Adipocyte (in vitro differentiated cells): Measurements from ENCODE around the gene CPED1.
A peak's percentile ranks its signal among the peaks of the same experiment; 100 is the strongest.
"Not testable (repeated sequence)": the region's sequence is repeated elsewhere in the genome, so short reads cannot be mapped to it uniquely, and the experiment has no call there.

Source experiments
- DNase-seq: peaks from one replicate; pipeline ENCODE4 v3.0.0-alpha.2; 2015; ENCODE audit warnings: low read depth
- H3K27me3 ChIP-seq: replicated peaks from 2 replicates; pipeline ENCODE4 v1.7.0; 2013; ENCODE audit warnings: mild to moderate bottlenecking, low read length, moderate library complexity; ENCODE audit not compliant: control insufficient read depth, insufficient read depth
- H3K36me3 ChIP-seq: 2 replicates; pipeline ENCODE4 v1.7.0; 2013; ENCODE audit warnings: low read length, mild to moderate bottlenecking, moderate library complexity; ENCODE audit not compliant: control insufficient read depth, insufficient read depth, severe bottlenecking
- H3K4me1 ChIP-seq: 2 replicates; pipeline ENCODE4 v1.7.0; 2013; ENCODE audit warnings: mild to moderate bottlenecking, low read length, moderate library complexity; ENCODE audit not compliant: control insufficient read depth, insufficient read depth
- H3K4me3 ChIP-seq: 2 replicates; pipeline ENCODE4 v1.7.0; 2013; ENCODE audit warnings: mild to moderate bottlenecking, low read length, moderate library complexity
- H3K9ac ChIP-seq: 2 replicates; pipeline ENCODE4 v1.7.0; 2013; ENCODE audit warnings: mild to moderate bottlenecking, low read length, moderate library complexity
- H3K9me3 ChIP-seq: 2 replicates; pipeline ENCODE4 v1.7.0; 2013; ENCODE audit warnings: mild to moderate bottlenecking, low read length, moderate library complexity; ENCODE audit not compliant: control insufficient read depth

CPED1 gene

DNA sequence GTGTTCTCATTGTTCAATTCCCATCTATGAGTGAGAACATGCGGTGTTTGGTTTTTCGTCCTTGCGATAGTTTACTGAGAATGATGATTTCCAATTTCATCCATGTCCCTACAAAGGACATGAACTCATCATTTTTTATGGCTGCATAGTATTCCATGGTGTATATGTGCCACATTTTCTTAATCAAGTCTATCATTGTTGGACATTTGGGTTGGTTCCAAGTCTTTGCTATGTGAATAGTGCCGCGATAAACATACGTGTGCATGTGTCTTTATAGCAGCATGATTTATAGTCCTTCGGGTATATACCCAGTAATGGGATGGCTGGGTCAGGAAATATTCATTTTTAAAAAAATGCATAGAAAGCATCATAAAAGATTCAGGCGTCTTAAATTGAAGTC lies 4.9 kb upstream of the CPED1 start:
- H3K9ac ChIP-seq, H3K27me3 ChIP-seq, H3K36me3 ChIP-seq, H3K9me3 ChIP-seq, H3K4me3 ChIP-seq, DNase-seq: not testable (repeated sequence)
- peaks cover 23% of the 10 kb centered on the region for H3K4me1 ChIP-seq

DNA sequence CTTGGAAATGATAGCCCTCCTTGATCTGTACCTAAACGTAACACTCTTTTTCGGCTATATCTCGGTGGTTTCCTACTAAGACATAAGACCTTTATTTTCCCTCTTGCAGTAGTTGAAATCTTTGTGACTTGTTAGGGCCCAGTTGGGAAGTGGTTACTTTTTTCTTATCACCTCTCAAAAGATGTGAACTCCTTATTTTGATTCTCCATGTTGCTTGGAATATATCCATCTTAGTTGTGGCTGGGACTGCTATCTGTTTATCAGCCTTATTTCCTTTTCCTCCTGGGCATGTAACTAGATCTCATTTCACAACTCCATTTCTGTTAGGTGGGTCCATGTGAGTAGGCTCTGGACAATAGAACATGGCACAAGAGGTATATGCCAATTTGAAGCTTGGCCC lies 4.1 kb upstream of the CPED1 start:
- Histone ChIP-seq H3K4me1 (peaks cover 23% of the 10 kb centered on the region), H3K36me3 (no peaks in the 10 kb centered on the region), H3K9me3 (no peaks in the 10 kb centered on the region), H3K9ac (no peak overlapping the region), H3K27me3 (no peaks in the 10 kb centered on the region), H3K4me3 (no peak overlapping the region)
- DNase-seq = no peak

DNA sequence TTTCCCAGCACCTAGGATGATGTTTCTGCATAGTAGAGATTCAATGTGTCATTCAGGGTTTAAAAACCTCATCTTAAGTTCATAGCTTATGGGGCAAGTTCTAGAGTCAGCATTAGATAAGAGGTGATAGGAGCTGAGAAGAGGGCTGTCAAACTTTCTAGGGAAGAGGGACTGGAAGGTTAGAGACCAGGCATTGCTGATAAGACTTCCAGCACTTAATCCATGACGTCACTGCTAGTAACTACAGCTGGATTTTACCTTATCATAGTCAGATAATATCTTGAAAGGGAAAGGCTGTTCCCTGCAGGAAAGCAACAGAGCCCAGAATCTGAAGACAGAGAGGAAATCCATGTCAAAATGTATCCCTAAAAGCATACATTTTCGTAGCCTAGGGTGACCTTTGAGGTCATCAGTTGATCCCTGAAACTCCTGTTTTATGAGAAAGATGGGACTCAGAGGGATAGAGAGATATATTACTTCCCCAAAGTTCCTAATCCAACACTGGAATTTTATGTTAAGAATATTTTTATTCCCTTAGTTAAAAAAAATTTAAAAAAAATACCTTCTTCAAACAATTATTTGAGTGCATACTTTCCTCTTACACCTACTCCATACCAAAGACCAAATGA lies 3.3 kb upstream of the CPED1 start:
- no peaks in the 10 kb centered on the region for H3K9me3 ChIP-seq
- no peaks in the 10 kb centered on the region for H3K27me3 ChIP-seq
- no peaks in the 10 kb centered on the region for H3K36me3 ChIP-seq
- H3K4me1 ChIP-seq = peaks cover 18% of the 10 kb centered on the region
- H3K4me3 ChIP-seq = no peak overlapping the region
- H3K9ac ChIP-seq = no peak overlapping the region
- DNase-seq = no peak

DNA sequence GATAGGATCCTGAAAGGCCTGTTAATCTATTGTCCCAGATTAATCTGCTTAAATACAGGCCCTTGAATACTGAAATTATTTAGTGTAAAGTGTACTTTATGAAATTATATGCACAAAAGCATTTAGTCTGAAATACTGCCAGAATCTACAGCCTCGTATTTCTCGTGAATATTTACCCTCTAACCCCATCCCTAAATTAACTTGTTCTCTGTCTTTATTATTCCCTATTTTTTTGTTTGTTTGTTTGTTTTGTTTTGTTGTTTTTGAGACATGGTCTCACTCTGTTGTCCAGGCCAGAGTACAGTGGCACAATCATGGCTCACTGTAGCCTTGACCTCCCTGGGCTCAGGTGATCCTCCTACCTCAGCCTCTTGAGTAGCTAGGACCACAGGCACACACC lies 2.7 kb upstream of the CPED1 start:
- no peak overlapping the region for H3K4me3 ChIP-seq

DNA sequence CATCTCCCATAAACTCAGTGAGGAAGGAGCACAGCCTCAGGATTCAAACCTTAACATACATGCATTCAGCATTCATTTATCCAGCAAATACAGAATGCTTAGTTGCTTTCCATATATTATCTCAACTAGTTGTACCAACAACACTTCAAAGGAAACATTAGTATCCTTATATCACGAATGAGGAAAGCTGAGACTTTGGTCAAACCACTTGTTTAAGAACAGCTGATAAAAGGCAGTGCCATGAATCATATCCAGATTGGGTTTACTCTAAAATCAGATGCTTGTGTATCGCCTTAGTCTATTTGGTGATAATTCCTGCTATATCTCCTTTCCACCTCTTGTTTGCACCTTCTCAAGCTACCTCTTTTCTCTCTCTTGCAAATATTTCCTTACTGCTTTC lies 1.9 kb upstream of the CPED1 start:
- no peaks in the 10 kb centered on the region for H3K36me3 ChIP-seq
- no peaks in the 10 kb centered on the region for H3K9me3 ChIP-seq
- DNase-seq = no peak
- H3K9ac ChIP-seq = no peak overlapping the region
- peaks cover 23% of the 10 kb centered on the region for H3K4me1 ChIP-seq
- H3K27me3 ChIP-seq = no peaks in the 10 kb centered on the region
- H3K4me3 ChIP-seq = no peak overlapping the region

More for the DNA sequence above, 2.7 kb upstream of the CPED1 start:
- Histone ChIP-seq H3K9me3 (no peaks in the 10 kb centered on the region), H3K4me1 (peaks cover 23% of the 10 kb centered on the region), H3K9ac (no peak overlapping the region), H3K27me3 (no peaks in the 10 kb centered on the region), H3K36me3 (no peaks in the 10 kb centered on the region)
- no peak for DNase-seq

DNA sequence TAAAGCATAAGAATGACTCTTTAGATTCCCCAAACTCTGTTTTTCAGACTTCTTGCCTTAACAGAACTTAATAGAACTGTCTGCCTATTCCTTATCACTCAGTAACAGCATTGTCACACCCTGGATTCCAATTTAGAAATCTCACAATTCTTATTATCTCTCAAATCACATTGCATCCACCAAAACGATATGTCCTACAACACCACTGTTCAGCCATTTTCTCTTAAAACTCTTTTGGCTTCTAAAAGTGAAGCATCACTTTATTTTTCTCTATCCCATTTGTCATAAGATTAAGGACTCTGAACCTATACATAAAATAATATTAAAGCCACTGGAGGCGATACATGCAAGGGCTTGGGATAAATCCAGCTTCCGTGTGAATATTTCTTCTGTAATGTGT lies 1.2 kb upstream of the CPED1 start:
- Histone ChIP-seq H3K9me3 (no peaks in the 10 kb centered on the region), H3K4me1 (peaks cover 24% of the 10 kb centered on the region), H3K9ac (peak overlapping the region; percentile 96), H3K27me3 (no peaks in the 10 kb centered on the region), H3K36me3 (no peaks in the 10 kb centered on the region), H3K4me3 (peak overlapping the region; percentile 84)
- no peak for DNase-seq

DNA sequence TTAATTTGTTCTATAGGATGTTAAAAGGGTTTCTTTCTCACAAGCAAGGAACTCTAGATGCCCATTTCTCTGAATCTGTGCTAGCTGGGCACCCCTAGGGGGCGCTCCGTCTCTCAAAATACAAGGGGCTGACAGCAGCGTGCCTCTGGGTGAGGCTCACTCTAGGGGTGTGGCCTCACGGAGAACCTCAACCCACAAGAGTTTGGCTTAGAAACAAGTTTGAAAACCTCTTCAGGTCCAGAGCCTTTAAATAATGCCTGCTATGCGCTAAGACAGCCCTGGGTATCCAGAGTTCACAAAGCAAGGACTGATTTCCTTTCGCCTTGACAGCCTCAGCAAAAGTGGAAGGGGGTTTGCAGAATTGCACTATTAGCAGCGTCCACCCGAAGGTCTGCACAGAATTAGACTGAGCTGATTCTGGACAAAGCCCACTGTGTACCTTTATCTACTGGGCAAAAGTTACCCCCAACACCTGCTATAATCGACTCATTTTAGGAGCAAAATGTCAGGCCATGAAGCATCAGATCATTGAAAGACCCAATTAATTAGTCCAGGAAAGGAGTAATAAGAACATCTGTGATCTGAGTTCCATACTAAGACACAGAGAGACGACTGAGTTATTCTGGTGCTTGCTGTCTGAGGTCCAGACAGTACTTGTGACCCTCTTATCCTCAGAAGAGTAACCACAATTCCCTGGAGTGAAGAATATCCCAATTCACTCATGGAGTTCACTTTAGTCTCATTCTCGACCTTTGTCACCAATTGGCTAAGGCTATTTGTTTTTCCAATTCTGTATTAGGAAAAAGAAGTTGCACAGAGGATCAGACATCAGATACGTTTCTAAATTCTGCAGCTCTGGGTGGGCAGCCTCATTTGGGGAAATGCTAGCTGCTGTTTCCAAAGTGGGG lies 574 bp upstream of the CPED1 start:
- Histone ChIP-seq H3K36me3 (no peaks in the 10 kb centered on the region), H3K27me3 (no peaks in the 10 kb centered on the region)

DNA sequence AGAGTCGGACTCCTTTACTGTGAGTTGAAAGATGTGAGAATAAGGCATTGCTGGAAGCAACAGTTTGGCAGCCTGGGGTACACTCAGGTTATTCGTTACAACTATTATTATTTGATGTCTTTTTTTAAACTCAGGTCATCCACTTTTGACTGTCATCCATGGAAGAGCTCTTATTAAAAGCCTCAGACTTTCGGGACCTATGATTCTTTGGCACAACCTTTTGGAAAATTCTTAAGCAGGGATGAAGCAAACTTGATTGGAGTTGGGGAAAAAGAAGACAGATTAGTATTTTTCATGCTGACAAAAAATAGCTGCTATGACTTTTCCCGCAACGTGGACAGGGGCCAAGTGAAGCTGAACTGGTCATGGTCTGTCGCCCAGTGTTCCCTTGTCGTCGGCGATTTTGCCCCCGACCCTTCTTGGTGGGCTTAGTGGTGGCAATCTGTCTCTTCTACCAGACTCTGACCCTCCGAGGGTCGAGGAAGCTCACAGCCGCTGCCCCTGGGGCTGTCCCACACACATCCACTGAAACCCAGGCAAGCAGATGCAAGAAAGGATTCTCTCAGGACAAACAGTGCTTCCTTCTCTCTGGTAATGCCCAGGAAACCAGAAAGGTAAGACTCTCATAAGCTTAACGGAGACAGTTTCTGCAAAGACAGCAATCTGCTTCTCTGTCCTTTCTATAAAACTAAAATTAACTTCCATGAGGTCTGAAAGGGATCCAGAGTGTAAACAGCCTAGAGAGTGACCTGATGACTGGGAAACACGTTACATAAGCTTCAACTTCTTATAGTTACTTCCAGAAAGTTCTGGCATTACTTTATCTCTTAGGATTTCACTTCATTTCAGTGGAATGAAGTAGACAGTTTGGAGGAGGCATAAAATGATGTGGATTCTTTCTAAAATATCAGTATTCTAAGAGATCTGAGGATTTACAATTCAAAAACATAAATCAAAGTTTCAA lies 1.0 kb downstream of the CPED1 start:
- peak overlapping the region; percentile 84 for H3K4me3 ChIP-seq
- DNase-seq = peak; percentile 56
- H3K36me3 ChIP-seq = no peaks in the 10 kb centered on the region
- no peaks in the 10 kb centered on the region for H3K27me3 ChIP-seq
- peaks cover 38% of the 10 kb centered on the region for H3K4me1 ChIP-seq
- H3K9me3 ChIP-seq = no peaks in the 10 kb centered on the region
- peak overlapping the region; percentile 96 for H3K9ac ChIP-seq

More for the DNA sequence above, 574 bp upstream of the CPED1 start:
- DNase-seq = peak; percentile 98
- Histone ChIP-seq H3K4me3 (peak overlapping the region; percentile 84), H3K4me1 (peaks cover 30% of the 10 kb centered on the region), H3K9me3 (no peaks in the 10 kb centered on the region), H3K9ac (peak overlapping the region; percentile 96)

DNA sequence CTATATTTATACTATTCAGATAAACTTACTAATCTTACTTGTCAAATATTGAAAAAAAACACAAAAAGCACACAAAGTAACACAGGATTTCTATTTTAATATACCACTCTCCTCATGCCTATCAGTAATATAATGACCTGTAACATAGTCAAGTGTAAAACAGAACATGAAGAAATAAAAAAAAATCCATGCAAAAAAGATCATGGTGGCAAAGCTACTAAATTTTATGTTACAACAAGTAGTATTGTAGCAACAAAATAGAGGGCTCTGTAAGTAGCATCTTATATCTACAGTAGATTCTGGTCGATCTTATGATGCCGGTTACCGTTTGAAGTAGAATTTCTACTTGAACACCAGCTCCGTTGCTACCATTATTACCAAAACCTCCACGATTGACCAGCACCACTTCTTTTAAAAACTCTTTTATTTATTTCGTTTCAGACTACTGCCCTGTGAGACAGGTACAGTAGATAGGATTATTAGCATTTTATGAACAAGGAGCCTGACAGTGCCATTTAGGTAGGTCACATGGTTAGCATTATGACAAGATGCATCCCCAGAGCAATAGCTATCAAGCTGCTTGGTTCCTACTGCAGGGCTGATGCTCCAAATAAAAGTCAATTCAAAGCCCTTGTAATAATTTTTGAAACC lies 2.1 kb downstream of the CPED1 start:
- Histone ChIP-seq H3K36me3 (no peaks in the 10 kb centered on the region), H3K27me3 (no peaks in the 10 kb centered on the region), H3K4me3 (peak overlapping the region; percentile 84), H3K9ac (peak overlapping the region; percentile 96), H3K4me1 (peaks cover 39% of the 10 kb centered on the region), H3K9me3 (no peaks in the 10 kb centered on the region)
- no peak for DNase-seq

DNA sequence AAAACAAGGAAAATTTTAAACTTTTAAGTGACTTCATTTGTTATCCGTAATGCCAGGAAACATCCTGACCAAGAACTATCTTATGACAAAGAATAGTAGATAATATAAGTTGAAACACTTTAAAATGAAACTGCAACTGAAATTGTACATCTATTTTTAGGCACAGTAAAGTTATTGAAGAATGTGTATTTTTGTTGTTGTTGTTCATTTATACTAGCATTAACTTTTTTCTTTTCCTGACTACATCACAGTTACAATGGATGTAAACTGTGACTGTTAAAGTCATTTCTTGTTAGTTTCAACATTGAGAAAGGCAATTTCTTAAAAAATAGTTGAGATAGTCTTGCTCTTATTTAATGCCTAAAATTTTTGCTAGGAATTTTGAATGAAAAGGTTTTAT lies 2.6 kb downstream of the CPED1 start:
- Histone ChIP-seq H3K9me3 (no peaks in the 10 kb centered on the region), H3K4me1 (peaks cover 41% of the 10 kb centered on the region), H3K9ac (peak overlapping the region; percentile 96), H3K27me3 (no peaks in the 10 kb centered on the region), H3K36me3 (no peaks in the 10 kb centered on the region), H3K4me3 (peak overlapping the region; percentile 84)
- peak; percentile 33 for DNase-seq
